ENCODE results near the gene HDAC4. TPM values are rescaled to one million over a fixed set of nuclear protein-coding genes. Genes with fewer than 3 reads are reported as not detected.

HDAC4 gene
- total and polyA plus RNA-seq, 4 donors = 2.9 to 37.2 (median 4.4) TPM

- H3K27me3 ChIP-seq (ENCODE audit: control insufficient read depth in 4 of 4, insufficient read depth in 4 of 4, low read length in 3 of 4) = no peaks in the 10 kb centered on the region
- no peak overlapping the region for H3K27ac ChIP-seq (ENCODE audit: low read depth in 1 of 2, low read length in 2 of 2)
- no peak overlapping the region for H3K4me3 ChIP-seq (ENCODE audit: low read depth in 1 of 3, low read length in 3 of 3)
- 92% methylated on average over 8 of the region's 8 CpGs for WGBS
- H3K9me3 ChIP-seq (ENCODE audit: control insufficient read depth in 4 of 4, low read length in 3 of 4) = no peaks in the 10 kb centered on the region
- no peak for DNase-seq (ENCODE audit: low spot score)
- H3K36me3 ChIP-seq (ENCODE audit: control insufficient read depth in 4 of 4, insufficient read depth in 3 of 4, low read depth in 1 of 4, low read length in 3 of 4) = no peaks in the 10 kb centered on the region
- no peak overlapping the region for H3K9ac ChIP-seq (ENCODE audit: low read depth in 1 of 2, low read length in 2 of 2)
- TF ChIP-seq JUND (IDR thresholded peaks at IDR 0.05) (no peak), GABPA (IDR thresholded peaks at IDR 0.05 in 1 of 2, conservative IDR thresholded peaks at IDR 0.05 in 1 of 2) (no peak), HNF4G (IDR thresholded peaks at IDR 0.05) (no peak), YY1 (IDR thresholded peaks at IDR 0.05) (no peak), SP1 (IDR thresholded peaks at IDR 0.05) (no peak), ZBTB33 (IDR thresholded peaks at IDR 0.05) (no peak), RXRA (IDR thresholded peaks at IDR 0.05) (no peak), ATF3 (IDR thresholded peaks at IDR 0.05) (no peak), MAX (IDR thresholded peaks at IDR 0.05) (no peak), CTCF (IDR thresholded peaks at IDR 0.05; ENCODE audit: low read depth, low read length, missing input control) (no peak), EGR1 (IDR thresholded peaks at IDR 0.05; ENCODE audit: low read depth in 2 of 2) (no peak), FOXA1 (IDR thresholded peaks at IDR 0.05) (no peak), TAF1 (conservative IDR thresholded peaks at IDR 0.05) (no peak), FOXA2 (IDR thresholded peaks at IDR 0.05) (no peak), RAD21 (IDR thresholded peaks at IDR 0.05) (no peak), REST (IDR thresholded peaks at IDR 0.05) (no peak), HNF4A (conservative IDR thresholded peaks at IDR 0.05) (no peak)
- H3K4me1 ChIP-seq (ENCODE audit: control insufficient read depth in 4 of 4, insufficient read depth in 4 of 4, low read length in 3 of 4) = peaks cover 2 to 14% (median 12%) of the 10 kb centered on the region in 4 donors
Observed at GRCh38 chr2:239341146-239341732, 59.6 kb downstream of the HDAC4 start.
